ENCODE data around the gene APPBP2.

DNA sequence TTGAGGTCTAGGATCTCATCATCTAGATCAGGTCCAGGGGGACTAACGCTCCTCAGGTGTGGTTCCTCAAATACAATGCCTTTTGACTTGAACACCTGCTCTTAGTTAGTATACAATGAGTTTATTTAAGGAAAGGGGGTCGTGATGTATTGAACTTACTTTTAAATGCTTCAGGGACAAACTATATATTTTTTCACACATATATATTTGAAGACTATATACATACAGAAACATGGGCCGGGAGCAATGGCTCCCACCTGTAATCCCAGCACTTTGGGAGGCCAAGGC lies 122.6 kb downstream of the APPBP2 start:
- TF ChIP-seq POLR2A (IDR thresholded peaks at IDR 0.05): no peak
- TF ChIP-seq, protein P1, sequence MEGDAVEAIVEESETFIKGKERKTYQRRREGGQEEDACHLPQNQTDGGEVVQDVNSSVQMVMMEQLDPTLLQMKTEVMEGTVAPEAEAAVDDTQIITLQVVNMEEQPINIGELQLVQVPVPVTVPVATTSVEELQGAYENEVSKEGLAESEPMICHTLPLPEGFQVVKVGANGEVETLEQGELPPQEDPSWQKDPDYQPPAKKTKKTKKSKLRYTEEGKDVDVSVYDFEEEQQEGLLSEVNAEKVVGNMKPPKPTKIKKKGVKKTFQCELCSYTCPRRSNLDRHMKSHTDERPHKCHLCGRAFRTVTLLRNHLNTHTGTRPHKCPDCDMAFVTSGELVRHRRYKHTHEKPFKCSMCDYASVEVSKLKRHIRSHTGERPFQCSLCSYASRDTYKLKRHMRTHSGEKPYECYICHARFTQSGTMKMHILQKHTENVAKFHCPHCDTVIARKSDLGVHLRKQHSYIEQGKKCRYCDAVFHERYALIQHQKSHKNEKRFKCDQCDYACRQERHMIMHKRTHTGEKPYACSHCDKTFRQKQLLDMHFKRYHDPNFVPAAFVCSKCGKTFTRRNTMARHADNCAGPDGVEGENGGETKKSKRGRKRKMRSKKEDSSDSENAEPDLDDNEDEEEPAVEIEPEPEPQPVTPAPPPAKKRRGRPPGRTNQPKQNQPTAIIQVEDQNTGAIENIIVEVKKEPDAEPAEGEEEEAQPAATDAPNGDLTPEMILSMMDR (IDR thresholded peaks at IDR 0.05): no peak

All from breast epithelium (tissue), 3 donors.